ENCODE results near the gene RFX7.
A peak's percentile ranks its signal among the peaks of the same experiment; 100 is the strongest.
"Not testable (repeated sequence)": the region's sequence is repeated elsewhere in the genome, so short reads cannot be mapped to it uniquely, and the experiment has no call there.

Gene RFX7

GRCh38 chr15:56203312-56203922 is 40.3 kb downstream of the RFX7 start:
- not testable (repeated sequence) for DNase-seq

GRCh38 chr15:56202701-56203100 is 41.0 kb downstream of the RFX7 start:
- DNase-seq = no peak

GRCh38 chr15:56199038-56199437 is 44.6 kb downstream of the RFX7 start:
- DNase-seq = no peak

- DNase-seq = no peak
Observed at GRCh38 chr15:56194035-56194434, 49.6 kb downstream of the RFX7 start.

GRCh38 chr15:56192659-56193442 is 50.8 kb downstream of the RFX7 start:
- DNase-seq = no peak

GRCh38 chr15:56187665-56188064 is 56.0 kb downstream of the RFX7 start:
- no peak for DNase-seq

- DNase-seq = no peak
Observed at GRCh38 chr15:56185980-56186379, 57.7 kb downstream of the RFX7 start.

GRCh38 chr15:56184516-56184915 is 59.2 kb downstream of the RFX7 start:
- DNase-seq = no peak

GRCh38 chr15:56180851-56181250 is 62.8 kb downstream of the RFX7 start:
- DNase-seq = no peak

- no peak for DNase-seq
Observed at GRCh38 chr15:56176996-56177395, 66.7 kb downstream of the RFX7 start.

GRCh38 chr15:56175788-56176187 is 67.9 kb downstream of the RFX7 start:
- no peak for DNase-seq

GRCh38 chr15:56174649-56175048 is 69.0 kb downstream of the RFX7 start:
- no peak for DNase-seq

- no peak for DNase-seq
Observed at GRCh38 chr15:56168394-56168793, 75.3 kb downstream of the RFX7 start.

GRCh38 chr15:56165234-56165633 is 78.4 kb downstream of the RFX7 start:
- DNase-seq = no peak

- DNase-seq = no peak
Observed at GRCh38 chr15:56160966-56161365, 82.7 kb downstream of the RFX7 start.

GRCh38 chr15:56156877-56157276 is 86.8 kb downstream of the RFX7 start:
- DNase-seq = no peak

- not testable (repeated sequence) for DNase-seq
Observed at GRCh38 chr15:56155278-56155677, 88.4 kb downstream of the RFX7 start.

- not testable (repeated sequence) for DNase-seq
Observed at GRCh38 chr15:56154768-56155167, 88.9 kb downstream of the RFX7 start.

GRCh38 chr15:56150204-56150603 is 93.5 kb downstream of the RFX7 start:
- DNase-seq = peak; percentile 61

- DNase-seq = no peak
Observed at GRCh38 chr15:56148064-56148463, 95.6 kb downstream of the RFX7 start.

- DNase-seq = no peak
Observed at GRCh38 chr15:56146756-56147155, 96.9 kb downstream of the RFX7 start.

- DNase-seq = no peak
Observed at GRCh38 chr15:56128081-56128480, 115.6 kb downstream of the RFX7 start.

- no peak for DNase-seq
Observed at GRCh38 chr15:56126409-56126808, 117.3 kb downstream of the RFX7 start.

- DNase-seq = no peak
Observed at GRCh38 chr15:56124391-56124790, 119.3 kb downstream of the RFX7 start.

- DNase-seq = no peak
Observed at GRCh38 chr15:56105855-56106254, 137.8 kb downstream of the RFX7 start.
